ENCODE measurements around the gene PRKG1. TPM values are rescaled to one million over a fixed set of nuclear protein-coding genes. Genes with fewer than 3 reads are reported as not detected.

Gene PRKG1
- total and polyA plus RNA-seq, 2 of the 8 experiments (the other 6 are each of a cell fraction or from before 2014, with no cell fraction given), result 4.2 to 15.2 TPM

DNA sequence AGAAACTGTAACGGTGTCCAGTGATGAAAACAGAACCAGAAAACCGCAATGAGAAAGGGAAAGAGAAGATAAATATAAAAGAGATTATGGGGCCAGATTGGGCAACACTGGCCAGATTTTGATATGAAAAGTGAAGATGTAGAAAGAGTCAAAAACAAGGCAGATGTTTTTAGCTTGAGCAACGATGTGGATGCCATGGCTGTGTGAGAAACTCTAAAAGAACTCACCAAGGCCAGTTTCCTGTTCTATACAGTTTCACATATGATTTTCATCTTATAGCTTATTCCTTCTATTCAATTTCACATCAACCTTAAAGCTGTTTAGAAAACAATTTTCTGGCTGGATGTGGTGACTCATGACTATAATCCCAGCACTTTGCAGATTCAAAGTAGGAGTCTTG is 588.8 kb downstream of the PRKG1 start:
- H3K4me2 ChIP-seq (ENCODE audit: insufficient read depth in 1 of 2, low read depth in 2 of 2, low read length in 2 of 2), result no peak overlapping the region
- H3K27ac ChIP-seq (ENCODE audit: low read depth, low read length), result no peak overlapping the region

More for the DNA sequence above, 588.8 kb downstream of the PRKG1 start:
- Histone ChIP-seq H3K27me3 (replicated peaks in 1 of 4; ENCODE audit: control insufficient read depth in 3 of 4, extremely low read depth in 1 of 4, insufficient read depth in 3 of 4, low read length in 3 of 4) (no peaks in the 10 kb centered on the region), H2BK120ac (replicated peaks; ENCODE audit: low read depth, low read length) (no peak overlapping the region), H3K9ac (replicated peaks in 1 of 4; ENCODE audit: extremely low read depth in 1 of 4, low read depth in 3 of 4, low read length in 3 of 4) (no peak overlapping the region), H2BK12ac (ENCODE audit: low read depth, low read length) (no peak overlapping the region), H3K56ac (replicated peaks; ENCODE audit: insufficient read length, low read depth, low read length) (no peak overlapping the region), H4K5ac (ENCODE audit: insufficient read length, low read depth, low read length) (no peak overlapping the region), H3K4me3 (ENCODE audit: extremely low read depth in 1 of 4, insufficient read depth in 2 of 4, low read depth in 3 of 4, low read length in 4 of 4) (no peak overlapping the region), H2BK20ac (ENCODE audit: low read length) (no peak overlapping the region), H3K23ac (ENCODE audit: insufficient read length) (no peak overlapping the region), H3K4me1 (replicated peaks in 1 of 4; ENCODE audit: control insufficient read depth in 3 of 4, insufficient read depth in 4 of 4, low read length in 3 of 4) (no peaks in the 10 kb centered on the region), H3K36me3 (ENCODE audit: control insufficient read depth in 2 of 4, insufficient read depth in 4 of 4, low read length in 3 of 4) (no peaks in the 10 kb centered on the region), H2BK5ac (ENCODE audit: low read depth, low read length) (no peak overlapping the region), H4K91ac (replicated peaks; ENCODE audit: insufficient read length, low read length) (no peak overlapping the region), H3K4ac (replicated peaks; ENCODE audit: insufficient read length, low read depth, low read length) (no peak overlapping the region), H3K9me3 (ENCODE audit: insufficient read depth in 2 of 2, low read depth in 1 of 2, low read length in 1 of 2) (no peaks in the 10 kb centered on the region), H2AK5ac (ENCODE audit: low read depth, low read length) (no peak overlapping the region), H4K20me1 (replicated peaks in 1 of 2; ENCODE audit: control insufficient read depth in 1 of 2, insufficient read depth in 2 of 2, low read length in 2 of 2) (no peaks in the 10 kb centered on the region), H2AFZ (ENCODE audit: low read length) (no peak overlapping the region), H3K79me1 (ENCODE audit: low read depth, low read length) (no peaks in the 10 kb centered on the region), H4K8ac (ENCODE audit: extremely low read depth, insufficient read depth, low read length) (no peak overlapping the region), H2BK15ac (ENCODE audit: low read length) (no peak overlapping the region), H3K79me2 (ENCODE audit: control insufficient read depth in 1 of 2, insufficient read depth in 2 of 2, low read length in 2 of 2) (no peaks in the 10 kb centered on the region), H3K23me2 (ENCODE audit: low read depth, low read length) (no peaks in the 10 kb centered on the region), H3K14ac (ENCODE audit: insufficient read length) (no peak overlapping the region), H3K18ac (ENCODE audit: extremely low read depth, low read length) (no peak overlapping the region)
- ChIA-PET POLR2A (ENCODE audit: partially characterized antibody) (interaction anchor here (0.7 kb wide), 1 partner anchor 380 kb away, joined by 5 read pairs; no protein-coding TSS in a partner anchor), CTCF (ENCODE audit: partially characterized antibody) (no interaction called here)
- WGBS, 2 experiments (ENCODE audit: extremely low coverage in 1 of 2, insufficient coverage in 1 of 2, insufficient read length in 1 of 2, insufficient replicate concordance in 2 of 2, low coverage in 1 of 2, low lambda C conversion rate in 2 of 2, missing lambda C conversion rate in 1 of 2), result 95% methylated on average over 3 of the region's 3 CpGs; no CpG with 5 or more reads in 1 of the 2 experiments
- no peak for DNase-seq (ENCODE audit: low read depth in 1 of 2, low spot score in 2 of 2)
- TF ChIP-seq CBX5 (IDR thresholded peaks at IDR 0.05; ENCODE audit: low read depth, low read length) (no peak), BCL11A (IDR thresholded peaks at IDR 0.05; ENCODE audit: low read depth in 2 of 2, low read length in 2 of 2) (no peak), SUZ12 (IDR thresholded peaks at IDR 0.05; ENCODE audit: low read length) (no peak), RFX5 (IDR thresholded peaks at IDR 0.05; ENCODE audit: borderline replicate concordance, low read depth, low read length) (no peak)
- no peak for FAIRE-seq

All from H1 (cell line).